CD4-positive, alpha-beta T cell (primary cell): Measurements from ENCODE around the gene TRERF1. TPM values are rescaled to one million over a fixed set of nuclear protein-coding genes. Genes with fewer than 3 reads are reported as not detected.
"Not testable (repeated sequence)": the region's sequence is repeated elsewhere in the genome, so short reads cannot be mapped to it uniquely, and the experiment has no call there.

Experiments used
- ATAC-seq: fragments of 200-7000 bp; cut with Tn5 transposase; one replicate; pipeline ENCODE4 v1.10.0; 2022; ENCODE audit warnings: mild to moderate bottlenecking; ENCODE audit not compliant: poor library complexity
- CTCF ChIA-PET: fragments of 350-600 bp; sonication (Branson Sonifier 250); formaldehyde crosslinking; loops from one replicate; lab custom pipeline; 2021; ENCODE audit warnings: antibody characterized with exemption, inconsistent platforms; lab: Charles Lee
- POLR2A ChIA-PET: fragments of 350-600 bp; sonication (Branson Sonifier 250); formaldehyde crosslinking; loops from one replicate; lab custom pipeline; 2021; ENCODE audit warnings: antibody characterized with exemption, inconsistent platforms; lab: Charles Lee
- DNase-seq, 14 experiments: peaks; one replicate each; pipeline ENCODE4 v3.0.0-alpha.2; 2013 to 2020; ENCODE audit warnings: mixed read lengths in 2 of 14
- H3K27ac ChIP-seq, 2 donors: one replicate each; pipeline versions ENCODE4 v1.5.1 to v1.7.0; 2013; ENCODE audit warnings: low read length in 2 of 2, low read depth in 1 of 2, mild to moderate bottlenecking in 1 of 2
- H3K27me3 ChIP-seq, 2 experiments: 1 replicate in 1 of 2; 2 replicates in 1 of 2; pipeline versions ENCODE4 v1.6.1 to v1.7.0; 2013; ENCODE audit warnings: low read length in 2 of 2, control low read depth in 1 of 2, mild to moderate bottlenecking in 1 of 2, moderate library complexity in 1 of 2; ENCODE audit not compliant: insufficient read depth in 2 of 2, control insufficient read depth in 1 of 2
- H3K36me3 ChIP-seq: one replicate; pipeline ENCODE4 v1.6.1; 2013; ENCODE audit warnings: low read length, control low read depth; ENCODE audit not compliant: insufficient read depth
- H3K4me1 ChIP-seq: one replicate; pipeline ENCODE4 v1.6.1; 2013; ENCODE audit warnings: low read length, control low read depth; ENCODE audit not compliant: insufficient read depth
- H3K4me3 ChIP-seq: one replicate; pipeline ENCODE4 v1.5.1; 2013; ENCODE audit warnings: mild to moderate bottlenecking, low read length, moderate library complexity
- H3K9me3 ChIP-seq, 2 experiments: 1 replicate in 1 of 2; 2 replicates in 1 of 2; pipeline versions ENCODE4 v1.6.1 to v1.7.0; 2013; ENCODE audit warnings: low read length in 2 of 2, mild to moderate bottlenecking in 2 of 2, control low read depth in 1 of 2, moderate library complexity in 1 of 2; ENCODE audit not compliant: control insufficient read depth in 1 of 2, insufficient read depth in 1 of 2
- H3K27ac Mint-ChIP-seq: one replicate; pipeline ENCODE4 v1.8.0; 2020; ENCODE audit warnings: mixed read lengths
- H3K27me3 Mint-ChIP-seq: one replicate; pipeline ENCODE4 v1.8.0; 2021; ENCODE audit warnings: mixed read lengths
- H3K36me3 Mint-ChIP-seq: one replicate; pipeline ENCODE4 v1.8.0; 2021; ENCODE audit warnings: low read depth, mixed read lengths
- H3K4me1 Mint-ChIP-seq: one replicate; pipeline ENCODE4 v1.8.0; 2021; ENCODE audit warnings: low read depth, mixed read lengths
- H3K4me3 Mint-ChIP-seq: one replicate; pipeline ENCODE4 v1.8.0; 2020; ENCODE audit warnings: mild to moderate bottlenecking, mixed read lengths
- H3K9me3 Mint-ChIP-seq: one replicate; pipeline ENCODE4 v1.8.0; 2020; ENCODE audit warnings: mixed read lengths
- CTCF ChIP-seq: fragments of 200-600 bp; IDR thresholded peaks from one replicate; pipeline ENCODE4 v1.8.0; 2022; ENCODE audit warnings: antibody characterized with exemption, mild to moderate bottlenecking
- intact Hi-C, 2 experiments: fragments of 100-400 bp; cut with DNase I in 1 of 2; cut with micrococcal nuclease in 1 of 2; formaldehyde crosslinking; loops; one replicate each; pipeline versions ENCODE4 v1.15.1 to v1.9.0; 2023 to 2025; cut with DNase I, micrococcal nuclease
- total RNA-seq, 174 experiments: library from RNA in 2 of 174; stranded (reverse) in 2 of 174; gene quantifications; one replicate each; pipeline ENCODE4 v1.2.3 and lab custom pipeline; 2021 to 2026

Gene TRERF1
- total RNA-seq, 2 experiments from 2014 or later = 31.0 to 31.7 TPM

DNA sequence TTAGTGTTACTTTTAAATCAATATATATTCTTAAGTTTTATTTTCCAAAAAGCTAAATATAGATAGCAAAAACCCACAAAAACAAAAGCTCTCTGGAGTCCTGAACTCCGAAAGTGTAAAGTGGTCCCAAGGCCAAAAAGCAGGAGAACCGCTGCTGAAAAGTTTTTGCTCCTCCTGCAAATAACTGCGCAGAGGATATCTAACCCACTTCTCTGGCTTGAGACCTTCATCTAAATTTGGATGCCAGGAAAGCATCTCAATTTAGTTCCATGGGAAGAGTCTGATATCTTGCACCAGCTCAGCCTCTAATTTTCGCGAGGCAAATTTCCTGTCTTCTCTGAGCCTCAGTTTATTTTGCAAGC lies 234.6 kb downstream of the TRERF1 start:
- Histone ChIP-seq H3K9me3 (no peaks in the 10 kb centered on the region), H3K4me3 (peak overlapping the region; percentile 77), H3K27me3 (no peaks in the 10 kb centered on the region), H3K4me1 (peaks cover 26% of the 10 kb centered on the region), H3K27ac (peak overlapping the region; percentile 60 to 65), H3K36me3 (peaks cover 18% of the 10 kb centered on the region)
- POLR2A ChIA-PET = interaction anchor here (0.6 to 1.4 kb wide), 8 partner anchors 9 to 570 kb away, joined by 3 to 12 read pairs (median 3); partner anchors contain the start of genes TOMM6 and UBR2
- Mint-ChIP-seq H3K36me3 (peaks cover 29% of the 10 kb centered on the region), H3K27ac (peak overlapping the region; percentile 92), H3K4me3 (peak overlapping the region; percentile 97), H3K27me3 (no peaks in the 10 kb centered on the region), H3K9me3 (no peaks in the 10 kb centered on the region), H3K4me1 (peaks cover 26% of the 10 kb centered on the region)
- ATAC-seq = peak; percentile 5
- peak in 1 of 14 experiments; percentile 27 for DNase-seq
- CTCF ChIA-PET = interaction anchor here (1.0 to 1.5 kb wide), 5 partner anchors 113 to 1012 kb away, joined by 3 to 6 read pairs (median 4); partner anchors contain the start of genes DNPH1, TOMM6 and UBR2
- no peak for TF ChIP-seq CTCF
- intact Hi-C loops = loop anchor here (1.0 to 10.0 kb wide), 10 partner anchors 166 to 796 kb away; partner anchors contain the start of genes BYSL (in 1 of the 2), MEA1 (in 1 of the 2), MED20 (in 1 of the 2) and RPL7L1 (in 1 of the 2)

GRCh38 chr6:42216495-42216894 lies 235.2 kb downstream of the TRERF1 start:
- H3K4me3 Mint-ChIP-seq = peak overlapping the region; percentile 77
- peaks cover 26% of the 10 kb centered on the region for H3K4me1 ChIP-seq
- H3K27me3 Mint-ChIP-seq, H3K9me3 Mint-ChIP-seq, ATAC-seq, H3K27me3 ChIP-seq, DNase-seq, H3K27ac ChIP-seq, H3K9me3 ChIP-seq, H3K4me3 ChIP-seq: not testable (repeated sequence)
- H3K36me3 ChIP-seq = peaks cover 24% of the 10 kb centered on the region
- peaks cover 35% of the 10 kb centered on the region for H3K36me3 Mint-ChIP-seq
- ChIA-PET CTCF (interaction anchor here (1.0 to 1.5 kb wide), 4 partner anchors 112 to 1013 kb away, joined by 3 to 6 read pairs (median 4); partner anchors contain the start of genes DNPH1 and UBR2), POLR2A (interaction anchor here (0.6 to 1.4 kb wide), 4 partner anchors 10 to 571 kb away, joined by 3 to 12 read pairs (median 4); partner anchors contain the start of gene TOMM6)
- H3K4me1 Mint-ChIP-seq = peaks cover 26% of the 10 kb centered on the region
- peak overlapping the region; percentile 59 for H3K27ac Mint-ChIP-seq
- intact Hi-C loops = loop anchor here (2.0 to 10.0 kb wide), 8 partner anchors 166 to 796 kb away; partner anchors contain the start of genes BYSL (in 1 of the 2), MEA1 (in 1 of the 2), MED20 (in 1 of the 2) and RPL7L1 (in 1 of the 2)

- TF ChIP-seq CTCF = no peak
- Histone ChIP-seq H3K9me3 (no peaks in the 10 kb centered on the region), H3K27ac (no peak overlapping the region), H3K27me3 (no peaks in the 10 kb centered on the region), H3K4me1 (peaks cover 20% of the 10 kb centered on the region), H3K4me3 (no peak overlapping the region), H3K36me3 (peaks cover 59% of the 10 kb centered on the region)
- ChIA-PET CTCF (no interaction called here), POLR2A (no interaction called here)
- Mint-ChIP-seq H3K27ac (no peak overlapping the region), H3K9me3 (no peaks in the 10 kb centered on the region), H3K27me3 (no peaks in the 10 kb centered on the region), H3K36me3 (peaks cover 70% of the 10 kb centered on the region), H3K4me3 (no peak overlapping the region), H3K4me1 (peaks cover 21% of the 10 kb centered on the region)
- DNase-seq (no peak), ATAC-seq (no peak)
- intact Hi-C loops = loop anchor here in 1 of 2 experiments (5.0 to 10.0 kb wide), 2 partner anchors 135 to 168 kb away; no protein-coding TSS in a partner anchor
These were observed 239.3 kb downstream of the TRERF1 start for GRCh38 chr6:42212442-42212841.
